RWPE2 (cell line): ENCODE results near the gene BLOC1S2.
A peak's percentile ranks its signal among the peaks of the same experiment; 100 is the strongest.

Source experiments
- ATAC-seq: fragments of 200-7000 bp; cut with Tn5 transposase; 3 replicates; pipeline ENCODE4 v1.9.1; 2021; ENCODE audit warnings: low read depth
- DNase-seq: peaks from one replicate; pipeline ENCODE4 v3.0.0-alpha.2; 2020; ENCODE audit warnings: low spot score
- H3K27ac ChIP-seq: fragments of 450-650 bp; 2 replicates; pipeline ENCODE4 v1.5.1; 2017; ENCODE audit warnings: mild to moderate bottlenecking; ENCODE audit not compliant: poor library complexity, severe bottlenecking
- H3K27me3 ChIP-seq: fragments of 250-450 bp; sonication (Bioruptor Pico); 2 replicates; pipeline ENCODE4 v1.5.1; 2021; ENCODE audit warnings: mild to moderate bottlenecking, moderate library complexity; ENCODE audit not compliant: insufficient read depth, poor library complexity, severe bottlenecking
- H3K36me3 ChIP-seq: fragments of 250-450 bp; sonication (Bioruptor Pico); 2 replicates; pipeline ENCODE4 v1.5.1; 2020; ENCODE audit warnings: low read depth, mild to moderate bottlenecking, moderate library complexity
- H3K4me1 ChIP-seq: fragments of 250-450 bp; sonication (Bioruptor Pico); 2 replicates; pipeline ENCODE4 v1.5.1; 2021; ENCODE audit warnings: mild to moderate bottlenecking, moderate library complexity; ENCODE audit not compliant: insufficient read depth, poor library complexity, severe bottlenecking
- H3K4me3 ChIP-seq: fragments of 250-450 bp; sonication (Bioruptor Pico); 2 replicates; pipeline ENCODE4 v1.5.1; 2021; ENCODE audit warnings: mild to moderate bottlenecking, moderate library complexity; ENCODE audit not compliant: severe bottlenecking
- H3K9me3 ChIP-seq: fragments of 250-450 bp; sonication (Bioruptor Pico); 2 replicates; pipeline ENCODE4 v1.5.1; 2021; ENCODE audit warnings: mild to moderate bottlenecking, moderate library complexity; ENCODE audit not compliant: severe bottlenecking
- TF ChIP-seq, protein P1 (sequence below): fragments of 450-650 bp; IDR thresholded peaks from one replicate; pipeline ENCODE4 v1.5.1; 2017; ENCODE audit warnings: mild to moderate bottlenecking, moderate library complexity; ENCODE audit not compliant: poor library complexity, severe bottlenecking

BLOC1S2 gene

GRCh38 chr10:100286051-100287033, at the start of gene BLOC1S2:
Gene BLOC1S2, minus strand, starts transcription at chr10:100286680. Its CDS starts 21 bp downstream, at chr10:100286659.
- peak; percentile 89 for ATAC-seq
- H3K36me3 ChIP-seq = peaks cover 32% of the 10 kb centered on the region

GRCh38 chr10:100334762-100335161, 48.3 kb upstream of the BLOC1S2 start:
- Histone ChIP-seq H3K36me3 (no peaks in the 10 kb centered on the region), H3K9me3 (no peaks in the 10 kb centered on the region), H3K27ac (no peak overlapping the region), H3K4me1 (no peaks in the 10 kb centered on the region), H3K27me3 (peaks cover 30% of the 10 kb centered on the region), H3K4me3 (no peak overlapping the region)
- ATAC-seq = no peak
- TF ChIP-seq, protein P1, sequence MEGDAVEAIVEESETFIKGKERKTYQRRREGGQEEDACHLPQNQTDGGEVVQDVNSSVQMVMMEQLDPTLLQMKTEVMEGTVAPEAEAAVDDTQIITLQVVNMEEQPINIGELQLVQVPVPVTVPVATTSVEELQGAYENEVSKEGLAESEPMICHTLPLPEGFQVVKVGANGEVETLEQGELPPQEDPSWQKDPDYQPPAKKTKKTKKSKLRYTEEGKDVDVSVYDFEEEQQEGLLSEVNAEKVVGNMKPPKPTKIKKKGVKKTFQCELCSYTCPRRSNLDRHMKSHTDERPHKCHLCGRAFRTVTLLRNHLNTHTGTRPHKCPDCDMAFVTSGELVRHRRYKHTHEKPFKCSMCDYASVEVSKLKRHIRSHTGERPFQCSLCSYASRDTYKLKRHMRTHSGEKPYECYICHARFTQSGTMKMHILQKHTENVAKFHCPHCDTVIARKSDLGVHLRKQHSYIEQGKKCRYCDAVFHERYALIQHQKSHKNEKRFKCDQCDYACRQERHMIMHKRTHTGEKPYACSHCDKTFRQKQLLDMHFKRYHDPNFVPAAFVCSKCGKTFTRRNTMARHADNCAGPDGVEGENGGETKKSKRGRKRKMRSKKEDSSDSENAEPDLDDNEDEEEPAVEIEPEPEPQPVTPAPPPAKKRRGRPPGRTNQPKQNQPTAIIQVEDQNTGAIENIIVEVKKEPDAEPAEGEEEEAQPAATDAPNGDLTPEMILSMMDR = no peak
- no peak for DNase-seq

More at GRCh38 chr10:100286051-100287033, at the start of gene BLOC1S2:
- DNase-seq = peak; percentile 91
- TF ChIP-seq, protein P1 = no peak
- Histone ChIP-seq H3K27ac (peak within 1 kb of the TSS; percentile 77), H3K9me3 (no peaks in the 10 kb centered on the region), H3K27me3 (no peaks in the 10 kb centered on the region), H3K4me3 (peak within 1 kb of the TSS; percentile 61), H3K4me1 (peaks cover 8% of the 10 kb centered on the region)

DNA sequence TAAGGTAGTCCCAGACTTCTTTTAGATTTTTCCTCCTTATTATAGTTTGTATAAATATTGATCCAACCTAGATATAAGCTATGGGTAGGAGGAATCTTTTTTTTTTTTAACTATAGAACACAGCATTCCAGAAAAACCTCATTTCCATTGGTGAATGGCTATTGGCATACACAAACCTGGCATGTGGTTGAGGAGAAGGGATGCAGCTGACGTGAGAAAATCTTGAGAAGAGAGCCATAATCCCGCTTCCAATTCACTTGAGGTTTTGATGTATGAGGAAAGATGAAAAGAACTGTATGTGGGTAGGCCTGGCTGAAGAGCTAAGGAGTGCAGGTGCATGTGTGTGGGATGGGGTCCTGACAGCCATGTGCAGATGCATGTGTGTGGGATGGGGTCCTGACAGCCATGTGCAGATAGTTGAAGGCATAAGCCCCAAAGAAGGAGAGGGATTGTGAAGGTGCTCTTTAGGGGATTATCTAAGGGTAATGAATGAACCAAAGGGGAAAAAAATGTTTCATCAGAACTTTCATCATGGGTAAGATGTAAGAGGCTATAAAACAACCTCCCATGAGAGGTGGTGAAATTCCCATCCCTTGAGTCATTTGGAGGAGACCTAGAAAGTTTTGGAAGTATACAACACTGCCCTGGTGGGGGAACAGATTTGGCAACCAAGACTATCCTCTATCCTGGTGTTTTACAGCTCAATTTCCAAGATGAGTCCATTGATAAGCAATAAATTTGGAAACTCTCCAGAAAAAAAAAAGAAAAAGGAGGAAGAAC, 47.4 kb upstream of the BLOC1S2 start:
- no peaks in the 10 kb centered on the region for H3K9me3 ChIP-seq
- DNase-seq (no peak), ATAC-seq (no peak)
- no peak overlapping the region for H3K4me3 ChIP-seq
- H3K27me3 ChIP-seq = peaks cover 33% of the 10 kb centered on the region
- no peak overlapping the region for H3K27ac ChIP-seq
- no peaks in the 10 kb centered on the region for H3K4me1 ChIP-seq
- TF ChIP-seq, protein P1 = no peak
- no peaks in the 10 kb centered on the region for H3K36me3 ChIP-seq

DNA sequence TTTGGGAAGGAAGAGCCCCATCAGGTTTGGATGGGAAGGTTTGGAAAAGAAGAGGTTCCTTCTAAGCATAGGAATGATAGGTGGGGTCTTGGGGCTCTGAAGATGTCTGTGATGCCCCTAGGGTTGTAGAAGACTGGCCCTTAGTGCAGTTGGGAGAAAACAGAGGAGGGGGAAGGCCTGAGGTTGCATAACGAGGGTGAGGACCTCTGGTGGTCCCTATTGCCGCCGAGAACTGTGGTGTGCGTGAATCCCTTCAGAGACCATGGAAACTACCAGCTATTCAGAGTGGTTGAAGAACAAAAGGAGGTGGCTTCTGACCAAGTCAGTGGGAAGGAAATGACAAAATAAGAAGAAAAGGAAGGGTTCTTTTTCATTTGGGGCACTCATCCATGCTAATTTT, 46.6 kb upstream of the BLOC1S2 start:
- DNase-seq (no peak), ATAC-seq (no peak)
- TF ChIP-seq, protein P1 = no peak
- Histone ChIP-seq H3K4me3 (no peak overlapping the region), H3K36me3 (no peaks in the 10 kb centered on the region), H3K27me3 (peaks cover 37% of the 10 kb centered on the region), H3K4me1 (no peaks in the 10 kb centered on the region), H3K9me3 (no peaks in the 10 kb centered on the region), H3K27ac (no peak overlapping the region)
